HG03066 (cell line): ENCODE measurements around the gene PNMA8B.

Experiments
- ATAC-seq: cut with Tn5 transposase; IDR thresholded peaks from one replicate; pipeline ENCODE4 v1.9.1; 2021; ENCODE audit warnings: low read depth; ENCODE audit not compliant: unreplicated experiment

PNMA8B gene

DNA sequence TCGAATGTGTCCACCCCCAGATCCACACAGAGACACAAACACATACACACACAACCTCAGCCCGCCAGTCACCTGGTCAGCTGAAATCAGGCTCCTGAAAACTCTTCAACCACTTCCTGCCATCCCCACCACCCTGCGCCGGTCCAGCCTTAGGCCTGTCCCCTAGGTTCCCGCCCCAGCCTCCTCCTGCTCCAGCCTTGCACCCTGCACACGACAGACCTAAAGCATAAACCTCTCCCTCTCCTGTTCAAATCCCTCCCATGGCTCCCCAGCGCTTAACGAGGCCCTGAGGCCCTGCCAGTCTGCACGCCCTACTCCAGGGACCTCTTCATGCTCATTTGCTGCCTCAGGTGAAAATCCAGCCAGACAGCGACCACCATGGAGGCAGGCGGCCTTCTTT lies 7.1 kb downstream of the PNMA8B start:
- no peak for ATAC-seq

DNA sequence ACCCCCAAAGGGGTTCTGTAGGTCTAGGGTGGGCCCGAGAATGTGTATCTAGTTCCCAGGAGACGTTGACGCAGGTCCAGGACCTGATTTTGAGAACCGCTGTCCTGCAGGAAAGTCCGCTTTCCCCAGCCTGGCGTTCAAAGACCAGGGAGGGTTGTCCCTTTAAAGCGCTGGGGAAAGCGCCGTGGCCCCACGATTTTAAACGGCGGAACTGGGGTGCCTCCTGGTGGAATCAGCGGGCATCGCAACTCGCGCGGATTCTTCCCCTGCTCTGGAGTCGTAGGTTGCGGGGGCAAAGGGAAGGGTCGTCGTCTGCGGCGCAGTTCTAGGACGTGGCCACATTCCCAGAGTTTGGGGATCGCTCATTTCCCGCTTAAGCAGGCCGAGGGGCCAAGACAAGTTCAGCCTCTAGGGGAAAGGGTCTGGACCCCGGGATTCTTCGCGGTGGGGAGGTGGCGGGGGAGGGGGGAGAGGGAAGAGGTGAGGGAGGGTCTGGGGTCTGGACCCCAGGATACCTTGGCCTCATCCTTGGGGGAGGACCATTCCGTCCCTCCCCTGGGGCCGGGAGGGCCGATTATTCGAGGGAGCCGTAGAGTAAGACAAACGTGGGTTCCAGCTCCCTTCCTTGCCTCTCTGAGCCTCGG lies 7.7 kb downstream of the PNMA8B start:
- ATAC-seq, result no peak

DNA sequence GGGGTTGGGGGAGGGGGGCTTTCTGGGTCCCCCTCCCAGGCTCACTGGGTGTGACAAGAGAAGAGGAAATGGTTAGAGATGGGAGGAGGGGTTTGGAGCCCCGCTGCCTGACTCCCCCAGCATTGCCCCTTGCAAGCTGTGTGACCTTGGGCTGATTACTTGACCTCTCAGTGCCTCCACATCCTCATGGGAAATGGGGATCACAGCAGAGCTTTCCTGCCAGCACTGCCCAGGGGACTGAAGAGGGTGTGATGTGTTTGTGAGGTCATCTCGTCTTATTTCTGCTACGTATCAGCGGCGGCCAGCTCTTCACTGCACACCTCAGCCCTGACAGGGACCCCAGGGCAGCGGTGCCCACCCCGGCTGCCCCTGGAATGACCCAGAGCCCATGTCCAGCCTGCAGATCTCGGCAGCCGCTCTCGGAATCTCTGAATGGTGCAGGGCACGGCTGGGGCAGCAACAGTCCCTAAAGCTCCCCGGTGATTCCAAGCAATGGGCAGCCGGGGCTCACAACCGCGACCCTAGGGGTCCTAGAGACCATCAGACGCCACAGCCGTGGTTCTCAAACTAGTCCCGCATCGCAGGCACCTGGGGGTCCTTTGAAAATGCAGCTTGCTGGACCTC lies 8.4 kb downstream of the PNMA8B start:
- ATAC-seq, result no peak

DNA sequence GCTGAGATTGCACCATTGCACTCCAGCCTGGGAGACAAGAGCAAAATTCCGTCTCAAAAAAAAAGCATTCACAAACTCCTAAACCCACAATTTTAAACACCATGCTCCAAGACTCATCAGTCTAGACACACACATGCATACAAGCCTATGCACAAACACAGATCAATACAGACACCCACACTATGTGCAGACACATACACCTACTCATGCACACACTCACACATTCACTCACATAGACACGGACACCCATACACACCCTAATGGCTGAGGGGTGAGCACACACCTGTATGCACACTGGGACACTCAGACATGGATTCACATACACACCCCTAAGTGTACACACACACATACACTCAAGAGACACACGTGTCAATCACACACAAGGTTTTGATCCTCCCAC lies 9.3 kb downstream of the PNMA8B start:
- no peak for ATAC-seq

DNA sequence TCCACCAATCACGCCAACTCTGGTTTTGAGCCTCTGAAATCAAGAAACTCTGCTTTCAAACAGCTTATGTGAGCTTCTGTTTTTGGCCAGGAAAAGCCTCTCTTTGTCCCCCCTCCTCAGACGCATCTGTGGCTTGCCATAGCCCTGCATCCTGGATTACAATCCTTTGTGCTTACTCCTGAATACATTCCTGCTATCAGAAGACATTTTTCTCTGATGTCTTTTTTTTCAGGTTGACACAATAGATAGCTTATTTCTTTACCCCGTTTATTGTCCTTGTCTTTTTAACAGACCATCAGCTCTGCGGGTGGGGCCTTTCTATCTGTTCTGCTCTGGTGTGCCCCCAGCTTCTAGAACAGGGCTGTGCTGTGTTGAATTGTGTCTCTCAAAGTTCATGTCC lies 11.0 kb downstream of the PNMA8B start:
- no peak for ATAC-seq

DNA sequence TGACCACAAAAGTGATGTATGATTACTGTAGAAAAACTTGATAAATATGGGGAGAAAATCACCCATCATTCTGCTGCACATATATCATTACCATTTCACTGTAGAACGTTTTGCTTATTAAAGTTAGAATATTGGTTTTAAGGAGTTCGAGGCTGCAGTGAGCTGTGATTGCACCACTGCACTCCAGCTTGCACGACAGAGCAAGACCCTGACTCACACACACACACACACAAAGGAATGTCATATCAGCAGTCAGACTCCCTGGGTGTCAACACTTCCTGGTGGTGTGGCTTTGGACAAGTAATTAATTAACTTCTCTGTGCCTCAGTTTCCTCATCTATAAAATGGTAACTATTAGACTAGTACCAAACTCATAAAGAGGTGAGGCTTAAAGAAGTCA lies 13.0 kb downstream of the PNMA8B start:
- no peak for ATAC-seq

DNA sequence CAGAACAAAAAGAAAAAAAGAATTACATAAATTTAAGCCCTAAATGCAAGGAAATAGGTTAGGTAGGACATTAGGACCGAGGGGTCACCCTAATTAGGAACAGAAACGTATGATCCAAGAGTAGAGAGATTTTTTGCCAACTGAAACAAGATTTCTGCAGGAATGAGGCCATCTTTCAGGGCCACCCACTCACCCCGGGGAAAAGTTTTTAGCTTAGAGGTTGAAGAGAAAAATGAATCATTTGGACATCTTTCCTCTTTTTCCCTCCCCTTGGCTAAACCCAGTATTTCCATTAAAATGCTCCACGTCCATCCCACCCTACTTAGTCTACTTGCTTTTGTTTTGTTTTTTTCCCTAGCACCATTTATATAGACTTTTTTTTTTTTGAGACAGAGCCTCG lies 13.7 kb downstream of the PNMA8B start:
- no peak for ATAC-seq

DNA sequence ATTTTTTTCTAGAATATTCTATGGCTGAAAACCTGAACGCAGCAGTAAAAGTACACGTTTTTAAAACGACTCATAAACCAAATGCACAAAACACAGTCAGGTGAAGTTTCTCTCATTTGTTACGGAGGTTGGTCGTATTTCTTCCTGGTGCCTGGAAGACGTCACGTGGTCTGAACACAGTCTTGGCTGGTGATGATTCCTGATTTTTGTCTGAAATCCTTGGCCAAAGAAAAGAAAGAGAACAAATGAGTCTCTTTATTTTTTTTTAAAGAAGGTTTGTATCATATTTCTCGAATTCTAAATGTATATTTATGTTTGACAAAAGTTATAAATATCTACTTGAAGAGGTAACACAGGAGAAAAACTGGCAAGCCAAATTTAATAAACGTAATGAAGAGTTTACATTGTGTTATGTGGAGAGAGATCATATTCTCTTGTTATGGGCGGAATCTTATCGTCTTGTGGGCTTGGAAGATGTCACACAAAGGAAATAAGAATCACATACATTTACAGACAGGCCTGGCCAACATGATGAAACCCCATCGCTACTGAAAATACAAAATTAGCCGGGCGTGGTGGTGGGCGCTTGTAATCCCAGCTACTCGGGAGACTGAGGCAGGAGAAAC lies 14.3 kb downstream of the PNMA8B start:
- no peak for ATAC-seq

DNA sequence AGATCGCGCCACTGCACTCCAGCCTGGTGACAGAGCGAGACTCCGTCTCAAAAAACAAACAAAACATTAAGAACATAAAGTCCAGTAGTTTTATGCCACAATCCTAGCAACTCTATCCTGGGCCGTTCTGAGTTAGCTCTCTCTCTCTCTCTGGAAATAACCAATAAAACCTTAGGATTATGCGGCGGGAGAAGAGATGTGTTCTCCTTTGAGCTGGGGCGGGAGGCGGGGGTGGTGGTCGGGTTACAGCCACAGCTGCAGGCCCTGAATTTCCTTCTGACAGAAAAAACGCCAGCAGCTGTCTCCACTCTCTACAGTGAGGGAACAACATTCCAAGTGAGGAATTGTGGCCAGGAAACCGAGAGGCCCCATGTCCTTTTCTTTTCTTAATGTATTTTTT lies 15.3 kb downstream of the PNMA8B start:
- no peak for ATAC-seq

DNA sequence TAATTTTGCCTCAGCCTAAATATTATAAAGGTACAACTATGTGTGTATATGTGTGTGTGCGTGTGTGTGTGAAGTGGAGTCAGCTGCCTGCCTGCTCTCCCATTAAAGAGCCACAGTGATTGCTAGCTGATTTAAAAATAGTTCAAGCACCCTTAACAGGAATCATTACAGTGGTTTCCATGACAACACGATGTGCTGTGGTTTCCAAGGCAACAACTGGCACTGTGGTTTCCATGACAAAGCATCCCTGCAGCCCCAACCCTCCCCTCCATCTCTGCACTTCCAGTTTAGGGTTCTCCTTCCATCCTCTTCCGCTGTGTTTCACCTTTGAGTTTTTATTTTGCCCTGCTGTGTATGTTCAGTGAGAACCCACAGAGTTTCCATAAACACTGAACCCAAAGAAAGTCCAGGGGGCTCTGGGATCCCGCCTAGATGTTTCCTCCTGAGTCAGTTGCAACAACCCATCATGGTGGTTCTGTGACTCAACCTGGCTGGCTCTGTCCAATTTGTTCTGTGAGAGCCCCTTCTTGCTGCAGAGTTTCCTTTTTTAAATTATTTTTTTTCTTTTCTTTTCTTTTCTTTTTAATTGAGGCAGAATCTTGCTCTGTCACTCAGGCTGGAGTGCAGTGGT lies 17.2 kb downstream of the PNMA8B start:
- ATAC-seq, result no peak

DNA sequence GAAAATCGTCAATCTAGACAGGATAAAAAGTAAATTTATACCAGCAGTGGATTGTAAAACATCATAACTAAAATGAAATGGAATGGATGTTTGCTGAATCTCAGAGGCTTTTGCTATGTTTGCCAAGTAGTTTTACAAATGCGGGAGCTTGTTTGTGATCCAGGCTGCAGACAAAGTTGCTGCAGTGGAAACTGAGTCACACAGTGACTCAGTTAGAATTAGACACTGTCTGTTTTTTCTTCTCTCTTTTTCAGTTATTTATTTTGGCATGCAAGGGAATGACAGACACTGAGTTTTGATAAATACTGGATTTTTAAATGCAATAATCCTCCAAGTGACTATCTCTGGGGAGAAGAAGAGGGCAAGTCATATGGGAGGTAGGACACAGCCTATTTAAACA lies 19.7 kb downstream of the PNMA8B start:
- ATAC-seq, result no peak

DNA sequence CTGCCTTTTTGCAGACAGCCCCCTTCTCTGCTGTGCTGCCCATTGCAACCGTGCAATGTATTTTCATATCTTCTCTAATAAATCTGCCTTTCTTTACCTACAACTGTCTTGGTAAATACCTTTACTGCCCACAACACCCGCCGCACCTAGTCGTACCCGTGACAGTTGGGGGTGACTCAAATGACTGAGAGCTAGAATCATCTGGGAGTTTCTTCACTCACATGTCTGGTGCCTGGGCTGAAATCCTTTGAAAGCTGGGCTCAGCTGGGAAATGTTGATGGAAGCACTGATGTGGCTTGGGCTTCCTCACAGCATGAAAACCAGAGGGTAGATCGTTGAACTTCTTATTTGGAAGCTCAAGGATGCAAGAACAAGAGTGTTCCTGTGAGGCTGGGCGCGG lies 21.5 kb downstream of the PNMA8B start:
- no peak for ATAC-seq

DNA sequence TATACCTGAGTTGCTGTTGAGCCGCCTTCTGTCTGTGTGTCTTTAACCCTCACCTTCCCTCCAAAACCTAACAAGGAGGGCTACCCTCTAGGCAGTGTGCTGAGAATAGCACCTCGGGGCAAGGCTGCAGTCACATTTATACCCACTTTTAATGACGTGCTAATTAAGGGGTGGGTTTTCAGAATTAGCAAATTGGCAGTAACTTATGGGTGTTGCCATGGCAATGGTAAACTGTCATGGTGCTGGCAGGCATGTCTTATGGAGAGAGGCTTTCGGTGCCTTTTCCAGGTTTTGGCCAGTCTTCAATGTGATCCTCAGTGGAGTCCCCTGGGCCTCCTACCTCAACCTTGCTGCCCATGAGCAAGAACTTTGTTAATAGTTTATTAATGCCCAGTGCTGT lies 23.1 kb downstream of the PNMA8B start:
- no peak for ATAC-seq

DNA sequence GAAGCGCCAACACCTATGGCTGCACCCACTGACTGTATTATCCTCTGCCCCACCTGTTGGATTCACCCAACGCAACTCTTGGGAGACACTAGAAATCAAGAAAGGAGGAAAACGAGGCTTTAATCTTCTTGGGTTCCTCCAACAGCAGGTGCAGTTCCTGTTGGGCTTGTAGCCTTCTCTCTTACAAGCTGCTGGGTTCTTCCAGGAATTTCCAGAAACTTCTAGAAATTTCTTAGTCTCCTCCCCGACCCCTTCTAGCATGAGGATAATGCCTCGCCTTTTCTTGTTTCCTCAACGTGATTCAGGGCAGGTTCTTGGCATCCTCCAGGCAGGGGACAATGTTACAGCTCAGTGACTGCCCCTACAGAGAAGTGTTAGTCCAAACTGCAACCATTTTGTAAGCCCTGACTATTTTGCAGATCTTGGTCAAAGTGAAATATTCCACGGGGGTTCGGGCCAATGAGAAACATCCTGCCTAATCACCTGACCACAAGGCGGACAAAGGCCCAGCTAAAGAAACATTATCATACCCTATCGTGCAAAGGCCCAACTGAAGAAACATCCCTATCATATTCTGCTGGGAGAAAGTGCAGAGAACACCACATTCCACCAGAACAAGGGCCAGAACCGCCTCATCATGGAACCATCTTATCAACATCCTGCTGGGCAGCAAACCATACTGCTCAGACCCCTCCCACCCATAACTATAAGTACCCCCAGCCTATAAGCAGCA lies 23.7 kb downstream of the PNMA8B start:
- ATAC-seq, result no peak

DNA sequence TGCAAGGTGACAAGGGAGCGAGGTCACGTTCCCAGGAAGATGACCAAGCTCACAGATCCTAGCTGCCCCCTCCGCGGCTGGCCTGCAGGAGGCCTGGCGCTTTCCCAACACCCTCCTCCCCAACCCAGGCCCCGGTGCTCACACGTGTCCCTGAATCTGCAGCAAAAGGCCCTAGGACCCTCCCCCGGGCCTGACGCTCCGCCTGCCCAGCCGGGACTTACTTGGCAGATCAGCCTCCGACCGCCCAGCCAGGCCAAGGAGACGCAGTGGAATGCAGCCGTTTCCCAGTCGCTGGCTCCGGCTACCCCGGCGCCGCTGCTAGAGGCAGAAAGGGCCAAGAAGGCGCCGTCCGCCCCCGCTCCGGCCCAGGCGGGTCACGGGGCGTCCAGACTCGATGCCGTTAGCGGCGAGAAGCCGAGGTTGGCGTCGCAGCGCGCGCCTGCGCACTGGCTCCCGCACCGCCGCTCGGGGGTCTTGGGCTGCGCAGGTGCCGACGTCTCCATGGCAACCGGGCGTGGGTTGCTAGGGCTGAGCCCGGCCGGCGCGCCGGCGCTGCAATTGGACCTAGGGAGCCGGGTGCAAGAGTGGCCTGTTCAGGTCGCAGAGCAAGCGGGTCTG lies 24.4 kb downstream of the PNMA8B start, which contains the start of gene PNMA8A:
Gene PNMA8A (minus strand): TSS at position 448 of the 618 bp plus-strand sequence. CDS start 528 bp downstream, outside the sequence.
- ATAC-seq, result no peak

DNA sequence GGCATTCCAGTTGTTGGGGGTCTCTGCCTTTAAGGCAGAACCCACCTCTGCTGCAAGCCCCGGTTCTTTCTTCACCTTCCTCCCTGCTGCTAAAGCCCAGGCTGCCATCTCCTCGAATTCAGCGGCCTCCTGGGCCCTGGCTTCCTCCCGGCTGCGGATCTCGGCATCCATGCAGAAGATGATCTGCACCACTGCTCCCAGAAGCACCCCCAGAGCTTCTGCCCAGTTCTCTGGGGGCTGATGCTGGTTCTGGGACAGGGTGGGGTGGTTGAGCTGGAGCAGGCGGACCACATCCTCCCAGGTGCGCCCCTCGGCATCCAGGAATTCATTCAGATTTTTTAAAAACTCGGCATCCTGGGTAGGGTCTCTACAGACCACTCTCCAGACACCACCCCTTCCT lies 25.3 kb downstream of the PNMA8B start:
- no peak for ATAC-seq

DNA sequence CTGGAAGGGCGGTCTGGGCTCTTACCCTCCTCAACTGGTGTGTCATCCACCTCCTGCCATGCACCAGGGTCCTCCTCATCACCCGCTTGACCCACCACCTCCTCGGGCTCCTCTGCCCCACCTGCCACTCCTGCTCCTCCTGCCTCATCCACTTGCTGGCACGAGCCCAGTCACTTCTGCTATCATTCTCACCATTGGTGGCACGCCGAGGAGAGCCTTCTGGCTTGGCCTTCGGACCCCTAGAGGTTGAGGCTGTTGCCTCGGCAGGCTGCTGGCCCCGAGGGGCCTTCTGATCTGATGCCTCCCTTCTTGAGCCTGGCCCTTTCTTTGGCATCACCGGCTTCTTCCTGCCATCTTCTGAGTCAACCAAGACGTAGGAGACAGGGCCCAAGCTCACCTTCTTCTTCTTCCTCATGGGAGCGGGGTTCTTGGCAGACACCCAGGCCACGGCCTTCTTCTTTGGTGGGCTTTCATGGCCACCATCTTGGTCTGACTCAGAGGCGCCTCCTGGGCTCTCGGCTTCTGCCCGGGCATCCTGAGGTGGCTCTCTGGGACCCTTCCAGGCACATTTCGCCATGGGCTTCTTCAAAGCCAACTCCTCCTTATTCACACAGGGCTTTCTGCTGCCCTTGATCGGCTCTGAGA lies 26.0 kb downstream of the PNMA8B start:
- ATAC-seq, result no peak

DNA sequence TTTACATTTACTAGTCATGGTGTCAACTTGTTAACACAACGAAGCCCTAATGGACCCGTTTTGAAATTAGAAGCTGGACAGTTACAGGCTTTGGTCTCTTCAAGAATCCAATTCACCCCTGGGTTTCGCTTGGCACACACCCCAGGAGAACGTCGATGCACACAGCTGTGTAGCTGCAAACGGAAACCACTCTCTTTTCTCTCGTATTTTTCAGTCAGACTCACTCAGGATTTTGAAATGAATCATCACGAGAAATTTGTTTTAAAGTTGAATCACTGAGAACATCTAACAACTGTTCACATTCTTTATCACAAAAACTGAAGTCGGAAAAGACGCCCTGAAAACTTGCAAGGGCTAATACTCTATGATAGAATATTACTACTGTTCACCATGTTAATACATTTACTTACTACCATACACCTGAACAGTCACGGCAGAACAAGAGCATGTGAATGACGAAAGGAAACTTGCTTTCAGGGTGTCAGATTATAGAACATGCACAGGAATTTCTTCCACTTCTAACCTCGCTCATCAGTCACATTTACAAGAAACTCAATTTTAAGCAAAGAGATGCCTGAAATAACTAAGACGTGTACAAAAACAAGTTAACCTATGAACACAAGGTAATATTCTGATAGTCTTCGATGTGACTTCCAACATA lies 29.0 kb downstream of the PNMA8B start:
- no peak for ATAC-seq

DNA sequence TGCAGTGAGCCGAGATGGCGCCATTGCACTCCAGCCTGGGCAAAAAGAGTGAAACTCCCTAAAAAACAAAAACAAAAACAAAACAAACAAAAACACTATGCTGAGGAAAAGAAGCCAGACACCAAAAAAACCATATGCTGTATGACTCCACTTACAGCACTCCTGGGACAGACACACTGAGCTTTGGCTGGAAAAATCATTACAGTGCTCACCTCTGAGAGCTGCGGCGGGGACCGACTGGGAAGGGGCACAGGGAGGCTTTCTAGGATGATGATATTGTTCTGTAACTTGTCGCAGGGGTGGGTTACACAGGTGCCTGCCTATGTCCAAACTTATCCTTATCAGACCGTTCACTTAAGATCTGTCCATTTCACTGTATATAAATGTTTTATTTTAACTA lies 32.2 kb downstream of the PNMA8B start:
- no peak for ATAC-seq

DNA sequence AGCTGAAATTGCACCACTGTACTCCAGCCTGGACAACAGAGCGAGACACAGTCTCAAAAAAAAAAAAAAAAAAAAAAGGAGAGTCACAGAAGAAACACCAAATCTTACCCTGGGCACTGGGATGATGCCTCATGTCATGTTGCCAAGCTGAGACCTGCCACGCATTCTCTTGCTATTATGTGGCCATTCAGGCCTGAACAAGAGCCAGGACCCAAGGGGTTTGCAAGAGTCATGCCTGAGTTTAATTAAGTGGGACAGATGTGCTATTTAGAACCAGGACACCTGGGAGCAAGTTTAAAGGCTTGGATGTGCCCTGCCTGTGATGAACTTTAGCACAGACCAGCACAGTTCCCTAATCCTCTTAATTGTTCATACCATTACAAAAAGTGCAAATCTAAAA lies 34.1 kb downstream of the PNMA8B start:
- no peak for ATAC-seq
